HepG2 (cell line): Measurements from ENCODE around the gene EFL1. TPM values are rescaled to one million over a fixed set of nuclear protein-coding genes. Genes with fewer than 3 reads are reported as not detected.

Source experiments
- ATAC-seq: fragments of 200-7000 bp; cut with Tn5 transposase; 3 replicates; pipeline ENCODE4 v1.9.1; 2020; ENCODE audit warnings: mild to moderate bottlenecking, moderate library complexity
- BruUV-seq: library from RNA; stranded (reverse); fragments of 400-500 nt; replicated peaks from 2 replicates; lab custom pipeline; 2021; lab: Mats Ljungman, UMichigan
- CTCF ChIA-PET: fragments of 300-600 bp; formaldehyde crosslinking; extraction: SDS; loops from one replicate; lab custom pipeline; 2021; ENCODE audit warnings: low total read pairs, inconsistent platforms, low intra/inter-chr PET ratio; lab: Yijun Ruan, JAX
- POLR2A ChIA-PET: fragments of 350-600 bp; sonication (Branson Sonifier 250); formaldehyde crosslinking; loops from one replicate; lab custom pipeline; 2020; ENCODE audit warnings: antibody characterized with exemption, inconsistent platforms; lab: Yijun Ruan, JAX
- DNase-seq: peaks from one replicate; pipeline ENCODE4 v3.0.0-alpha.2; 2015; ENCODE audit warnings: low spot score
- FAIRE-seq: peaks from 3 replicates; lab custom pipeline; 2011; peaks lifted over from hg19 to GRCh38; lab: Jason Lieb, UNC
- H2AFZ ChIP-seq: one replicate; pipeline ENCODE4 v1.6.1; 2011; ENCODE audit warnings: low read length, inconsistent platforms
- H3K27ac ChIP-seq: fragments of 300-600 bp; 3 replicates; pipeline ENCODE4 v1.8.0; 2011; ENCODE audit warnings: mixed run types, mild to moderate bottlenecking, mixed read lengths, low read length, inconsistent platforms; ENCODE audit not compliant: insufficient read depth; ENCODE audit errors: extremely low read length
- H3K27me3 ChIP-seq, 2 experiments: fragments of 200-600 bp in 1 of 2; 2 replicates in 1 of 2; 3 replicates in 1 of 2; pipeline versions ENCODE4 v1.6.0 to v1.8.0; 2011; ENCODE audit warnings: low read length in 2 of 2, mild to moderate bottlenecking in 2 of 2, moderate library complexity in 2 of 2, inconsistent platforms in 1 of 2; ENCODE audit not compliant: insufficient read depth in 2 of 2, control insufficient read depth in 1 of 2
- H3K36me3 ChIP-seq, 2 experiments: fragments of 200-600 bp in 1 of 2; replicated peaks in 1 of 2; 2 replicates in 1 of 2; 3 replicates in 1 of 2; pipeline versions ENCODE4 v1.5.1 to v1.8.0; 2011; ENCODE audit warnings: low read length in 2 of 2, inconsistent platforms in 1 of 2; ENCODE audit not compliant: insufficient read depth in 2 of 2, control insufficient read depth in 1 of 2
- H3K4me1 ChIP-seq: 2 replicates; pipeline ENCODE4 v1.5.1; 2012; ENCODE audit warnings: low read length, inconsistent platforms; ENCODE audit not compliant: insufficient read depth
- H3K4me2 ChIP-seq: 2 replicates; pipeline ENCODE4 v1.6.0; 2011; ENCODE audit warnings: low read depth, low read length, inconsistent platforms
- H3K4me3 ChIP-seq, 3 experiments: fragments of 200-600 bp in 1 of 3; sonication (generic), shearing (Covaris generic) in 1 of 3; replicated peaks in 1 of 3; 2 replicates each; pipeline ENCODE4 v1.5.1; 2011 to 2016; ENCODE audit warnings: low read length in 3 of 3, inconsistent platforms in 2 of 3, low read depth in 2 of 3, mild to moderate bottlenecking in 2 of 3, control low read depth in 1 of 3, mixed read lengths in 1 of 3; ENCODE audit not compliant: insufficient read depth in 1 of 3
- H3K79me2 ChIP-seq: one replicate; pipeline ENCODE4 v1.6.1; 2011; ENCODE audit warnings: low read length, inconsistent platforms; ENCODE audit not compliant: insufficient read depth
- H3K9ac ChIP-seq: 2 replicates; pipeline ENCODE4 v1.6.0; 2011; ENCODE audit warnings: mild to moderate bottlenecking, low read depth, low read length, inconsistent platforms; ENCODE audit not compliant: insufficient read depth
- H3K9me3 ChIP-seq: 2 replicates; pipeline ENCODE4 v1.5.1; 2012; ENCODE audit warnings: mild to moderate bottlenecking, low read length
- H4K20me1 ChIP-seq: 2 replicates; pipeline ENCODE4 v1.6.0; 2011; ENCODE audit warnings: inconsistent platforms, mild to moderate bottlenecking, low read length, moderate library complexity; ENCODE audit not compliant: insufficient read depth
- ESRRA ChIP-seq: sonication (generic); formaldehyde crosslinking; IDR thresholded peaks from 2 replicates; pipeline ENCODE4 v1.5.1; 2020; ENCODE audit warnings: mild to moderate bottlenecking, low read depth, missing genetic modification reagents
- FOXK1 ChIP-seq: sonication (generic); formaldehyde crosslinking; IDR thresholded peaks from 2 replicates; pipeline ENCODE4 v1.4.0; 2020; ENCODE audit warnings: low read depth, missing genetic modification reagents, borderline replicate concordance
- ONECUT2 ChIP-seq: sonication (generic); formaldehyde crosslinking; IDR thresholded peaks from 2 replicates; pipeline ENCODE4 v1.4.0; 2020; ENCODE audit warnings: missing genetic modification reagents
- PHF5A ChIP-seq: IDR thresholded peaks from one replicate; pipeline ENCODE4 v1.6.1; 2018; ENCODE audit warnings: low read depth, missing genetic modification reagents; ENCODE audit not compliant: unreplicated experiment
- XRCC5 ChIP-seq: fragments of 200-400 bp; formaldehyde crosslinking; optimal IDR thresholded peaks from 2 replicates; pipeline ENCODE3; 2017; ENCODE audit warnings: mild to moderate bottlenecking, low read length
- ZFP1 ChIP-seq: IDR thresholded peaks from 2 replicates; pipeline ENCODE4 v1.6.1; 2016
- ZNF563 ChIP-seq: sonication (generic); formaldehyde crosslinking; IDR thresholded peaks from 2 replicates; pipeline ENCODE4 v1.8.0; 2022; ENCODE audit warnings: mild to moderate bottlenecking, moderate library complexity, missing genetic modification reagents
- ZNF652 ChIP-seq: IDR thresholded peaks from 2 replicates; pipeline ENCODE4 v1.6.1; 2016; ENCODE audit warnings: low read depth, borderline replicate concordance
- ZNF672 ChIP-seq: sonication (generic); formaldehyde crosslinking; IDR thresholded peaks from 2 replicates; pipeline ENCODE4 v1.8.1; 2022; ENCODE audit warnings: missing genetic modification reagents
- ZSCAN20 ChIP-seq: sonication (generic); formaldehyde crosslinking; IDR thresholded peaks from 2 replicates; pipeline ENCODE4 v1.4.0; 2020; ENCODE audit warnings: missing genetic modification reagents, mild to moderate bottlenecking, borderline replicate concordance
- ZSCAN30 ChIP-seq: sonication (generic); formaldehyde crosslinking; IDR thresholded peaks from 2 replicates; pipeline ENCODE4 v1.5.0; 2020; ENCODE audit warnings: mild to moderate bottlenecking, missing genetic modification reagents
- WGBS: methylation state at CpG from one replicate; pipeline ENCODE4 v1.1.6; 2017; ENCODE audit warnings: low lambda C conversion rate; 5-methylcytosine and 5-hydroxymethylcytosine counted together
- in situ Hi-C: cut with HindIII; loops from 2 replicates; pipeline ENCODE4 v1.10.0; 2017; ENCODE audit warnings: low pct_unique_long_range_greater_than_20kb; ENCODE audit not compliant: extremely low pct_ligation_motif_present
- intact Hi-C: fragments of 100-400 bp; cut with micrococcal nuclease; formaldehyde crosslinking; loops from one replicate; pipeline ENCODE4 v1.10.0; 2022; ENCODE audit not compliant: unreplicated experiment
- polyA plus RNA-seq, 8 experiments: library from polyadenylated mRNA; depleted of rRNA in 3 of 8; stranded (reverse) in 7 of 8; unstranded in 1 of 8; fragments of >200 nt; fragmentation: Illumina TruSeq in 4 of 8; extraction: Trizol in 4 of 8; gene quantifications; 2 replicates each; pipeline versions ENCODE4 v1.2.1 to v1.2.3, GENCODE V29; 2011 to 2016; ENCODE audit warnings: low read depth in 4 of 8, missing spikeins in 1 of 8, mixed read lengths in 1 of 8; ENCODE audit not compliant: insufficient read depth in 1 of 8
- total RNA-seq, 5 experiments: library from RNA; depleted of rRNA; stranded (reverse); fragments of >200 nt; fragmentation: Illumina TruSeq; extraction: Trizol; gene quantifications; 2 replicates each; pipeline ENCODE4 v1.2.3, GENCODE V29; 2016; ENCODE audit warnings: low read depth in 1 of 5
- TF ChIP-seq, protein P1 (sequence below): sonication (generic); formaldehyde crosslinking; IDR thresholded peaks from 2 replicates; pipeline ENCODE4 v1.4.0; 2020; ENCODE audit warnings: missing genetic modification reagents, borderline replicate concordance
- TF ChIP-seq, protein P2 (sequence below): sonication (generic); formaldehyde crosslinking; IDR thresholded peaks from 2 replicates; pipeline ENCODE4 v1.8.0; 2022; ENCODE audit warnings: missing genetic modification reagents, mild to moderate bottlenecking, moderate library complexity, borderline replicate concordance

The EFL1 gene
- total and polyA plus RNA-seq, 2 of the 13 experiments (the other 11 are each of a cell fraction or from before 2014, with no cell fraction given) = 6.4 to 12.0 TPM

DNA sequence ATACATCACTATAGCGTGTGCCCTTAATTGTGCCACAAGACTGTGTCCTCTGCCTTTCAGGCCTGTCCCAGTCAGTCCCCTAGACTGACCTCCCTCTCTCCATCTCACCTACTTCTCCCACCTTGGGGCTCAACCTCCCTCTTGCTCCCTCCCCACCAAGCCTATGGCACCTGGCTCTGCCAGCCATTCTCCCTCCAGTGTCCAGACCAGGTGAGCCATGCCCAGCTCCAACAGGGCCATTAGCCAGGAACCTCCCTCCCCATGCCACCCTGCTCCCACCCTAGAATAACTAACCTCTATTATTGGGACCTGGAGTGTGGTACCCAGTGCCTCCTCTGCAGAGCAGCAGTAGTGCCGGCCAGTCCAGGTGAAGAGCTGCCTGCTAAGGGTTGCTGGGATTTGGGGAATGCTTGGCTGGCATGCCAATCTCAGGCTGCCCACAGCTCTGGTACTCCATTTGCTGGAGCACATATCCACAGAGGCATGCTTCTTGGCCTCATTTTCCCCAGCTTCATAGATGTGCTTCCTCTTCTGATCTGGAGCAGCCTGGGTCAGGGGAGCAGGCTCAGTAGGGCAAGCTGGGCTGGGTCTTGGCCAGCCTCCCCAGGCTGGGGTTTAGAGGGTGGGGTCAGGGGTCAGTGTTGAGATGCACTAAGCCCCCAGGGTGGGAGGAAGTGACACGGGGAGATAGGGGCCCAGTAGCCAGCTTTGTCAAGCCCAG lies 38.9 kb upstream of the EFL1 start:
- POLR2A ChIA-PET = no interaction called here
- Histone ChIP-seq H3K27ac (no peak overlapping the region), H4K20me1 (no peaks in the 10 kb centered on the region), H3K36me3 (no peaks in the 10 kb centered on the region), H3K27me3 (peaks cover 2 to 7% of the 10 kb centered on the region in 2 experiments; a peak in 3 of 5 replicates), H3K4me3 (no peak overlapping the region), H3K9ac (no peak overlapping the region), H3K79me2 (no peaks in the 10 kb centered on the region), H2AFZ (no peak overlapping the region), H3K4me1 (no peaks in the 10 kb centered on the region), H3K4me2 (no peak overlapping the region), H3K9me3 (no peaks in the 10 kb centered on the region)
- no peak for ATAC-seq
- no peak for DNase-seq
- in situ Hi-C loops (no loop called here), intact Hi-C loops (no loop called here)
- TF ChIP-seq ONECUT2 (CRISPR knock-in tag) = no peak
- TF ChIP-seq, protein P1, sequence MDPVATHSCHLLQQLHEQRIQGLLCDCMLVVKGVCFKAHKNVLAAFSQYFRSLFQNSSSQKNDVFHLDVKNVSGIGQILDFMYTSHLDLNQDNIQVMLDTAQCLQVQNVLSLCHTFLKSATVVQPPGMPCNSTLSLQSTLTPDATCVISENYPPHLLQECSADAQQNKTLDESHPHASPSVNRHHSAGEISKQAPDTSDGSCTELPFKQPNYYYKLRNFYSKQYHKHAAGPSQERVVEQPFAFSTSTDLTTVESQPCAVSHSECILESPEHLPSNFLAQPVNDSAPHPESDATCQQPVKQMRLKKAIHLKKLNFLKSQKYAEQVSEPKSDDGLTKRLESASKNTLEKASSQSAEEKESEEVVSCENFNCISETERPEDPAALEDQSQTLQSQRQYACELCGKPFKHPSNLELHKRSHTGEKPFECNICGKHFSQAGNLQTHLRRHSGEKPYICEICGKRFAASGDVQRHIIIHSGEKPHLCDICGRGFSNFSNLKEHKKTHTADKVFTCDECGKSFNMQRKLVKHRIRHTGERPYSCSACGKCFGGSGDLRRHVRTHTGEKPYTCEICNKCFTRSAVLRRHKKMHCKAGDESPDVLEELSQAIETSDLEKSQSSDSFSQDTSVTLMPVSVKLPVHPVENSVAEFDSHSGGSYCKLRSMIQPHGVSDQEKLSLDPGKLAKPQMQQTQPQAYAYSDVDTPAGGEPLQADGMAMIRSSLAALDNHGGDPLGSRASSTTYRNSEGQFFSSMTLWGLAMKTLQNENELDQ (CRISPR knock-in tag) = no peak
- CTCF ChIA-PET = no interaction called here
- FAIRE-seq = no peak
- WGBS = 45% methylated on average over 2 of the region's 3 CpGs
- no TSS peak for BruUV-seq

DNA sequence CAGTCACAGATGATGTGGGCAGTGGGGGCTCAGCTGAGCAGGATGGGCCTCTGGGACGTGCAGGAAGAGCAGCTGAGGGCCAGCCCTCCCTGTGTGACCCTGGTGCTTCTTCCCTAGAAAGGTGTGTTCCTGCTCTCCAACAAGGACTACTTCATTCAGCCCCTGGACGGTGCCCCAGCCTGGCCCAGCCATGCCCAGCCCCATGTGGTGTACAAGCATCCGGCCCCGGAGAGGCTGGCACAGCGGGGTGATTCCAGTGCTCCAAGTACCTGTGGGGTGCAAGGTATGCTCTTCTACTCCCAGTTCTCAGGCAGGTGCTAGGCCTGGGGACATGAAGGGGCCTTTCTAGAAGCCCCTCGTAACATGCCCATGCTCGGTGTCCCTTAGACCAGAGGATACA lies 38.3 kb upstream of the EFL1 start:
- Histone ChIP-seq H3K4me3 (no peak overlapping the region), H3K27ac (no peak overlapping the region), H3K4me2 (no peak overlapping the region), H4K20me1 (no peaks in the 10 kb centered on the region), H3K36me3 (no peaks in the 10 kb centered on the region), H3K4me1 (no peaks in the 10 kb centered on the region), H2AFZ (no peak overlapping the region), H3K9ac (no peak overlapping the region), H3K79me2 (no peaks in the 10 kb centered on the region), H3K27me3 (peaks cover 2 to 7% of the 10 kb centered on the region in 2 experiments; a peak in 3 of 5 replicates), H3K9me3 (no peaks in the 10 kb centered on the region)
- ATAC-seq (no peak), DNase-seq (no peak), FAIRE-seq (no peak)
- in situ Hi-C loops = no loop called here
- BruUV-seq = no TSS peak
- 23% methylated on average over 3 of the region's 7 CpGs for WGBS
- intact Hi-C loops = no loop called here
- ChIA-PET POLR2A (no interaction called here), CTCF (no interaction called here)
- TF ChIP-seq PHF5A (CRISPR knock-in tag) (no peak), ZNF672 (CRISPR knock-in tag) (no peak), FOXK1 (no peak), ZNF563 (no peak), ZFP1 (CRISPR knock-in tag) (no peak), XRCC5 (no peak), ZNF652 (no peak), ZSCAN30 (CRISPR knock-in tag) (no peak), ESRRA (CRISPR knock-in tag) (no peak), ZSCAN20 (CRISPR knock-in tag) (no peak)
- TF ChIP-seq, protein P2, sequence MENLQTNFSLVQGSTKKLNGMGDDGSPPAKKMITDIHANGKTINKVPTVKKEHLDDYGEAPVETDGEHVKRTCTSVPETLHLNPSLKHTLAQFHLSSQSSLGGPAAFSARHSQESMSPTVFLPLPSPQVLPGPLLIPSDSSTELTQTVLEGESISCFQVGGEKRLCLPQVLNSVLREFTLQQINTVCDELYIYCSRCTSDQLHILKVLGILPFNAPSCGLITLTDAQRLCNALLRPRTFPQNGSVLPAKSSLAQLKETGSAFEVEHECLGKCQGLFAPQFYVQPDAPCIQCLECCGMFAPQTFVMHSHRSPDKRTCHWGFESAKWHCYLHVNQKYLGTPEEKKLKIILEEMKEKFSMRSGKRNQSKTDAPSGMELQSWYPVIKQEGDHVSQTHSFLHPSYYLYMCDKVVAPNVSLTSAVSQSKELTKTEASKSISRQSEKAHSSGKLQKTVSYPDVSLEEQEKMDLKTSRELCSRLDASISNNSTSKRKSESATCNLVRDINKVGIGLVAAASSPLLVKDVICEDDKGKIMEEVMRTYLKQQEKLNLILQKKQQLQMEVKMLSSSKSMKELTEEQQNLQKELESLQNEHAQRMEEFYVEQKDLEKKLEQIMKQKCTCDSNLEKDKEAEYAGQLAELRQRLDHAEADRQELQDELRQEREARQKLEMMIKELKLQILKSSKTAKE = no peak
